Neural progenitor cell (in vitro differentiated cells): ENCODE measurements around the gene CENPM. TPM values are rescaled to one million over a fixed set of nuclear protein-coding genes. Genes with fewer than 3 reads are reported as not detected.

Source experiments
- DNase-seq: peaks from one replicate; pipeline ENCODE4 v3.0.0-alpha.2; 2016; ENCODE audit warnings: low spot score
- H2AFZ ChIP-seq: fragments of 200-600 bp; sonication (generic); replicated peaks from 2 replicates; pipeline ENCODE4 v1.6.1; 2016; ENCODE audit warnings: antibody characterized with exemption
- H3F3A ChIP-seq: fragments of 200-600 bp; sonication (generic); 2 replicates; pipeline ENCODE4 v1.6.1; 2016; ENCODE audit warnings: antibody characterized with exemption, low read depth
- H3K27ac ChIP-seq: fragments of 200-600 bp; sonication (generic); 2 replicates; pipeline ENCODE4 v1.5.1; 2016; ENCODE audit warnings: mild to moderate bottlenecking
- H3K27me3 ChIP-seq: fragments of 200-600 bp; sonication (generic); 2 replicates; pipeline ENCODE4 v1.6.1; 2016; ENCODE audit warnings: mild to moderate bottlenecking, moderate library complexity
- H3K36me3 ChIP-seq: fragments of 200-600 bp; sonication (generic); 2 replicates; pipeline ENCODE4 v1.5.1; 2016
- H3K4me1 ChIP-seq: fragments of 200-600 bp; sonication (generic); 2 replicates; pipeline ENCODE4 v1.6.1; 2016; ENCODE audit warnings: mixed run types
- H3K4me2 ChIP-seq: fragments of 200-600 bp; sonication (generic); 2 replicates; pipeline ENCODE4 v1.6.1; 2016
- H3K4me3 ChIP-seq: fragments of 200-600 bp; sonication (generic); 2 replicates; pipeline ENCODE4 v1.5.1; 2016
- H3K79me2 ChIP-seq: fragments of 200-600 bp; sonication (generic); 2 replicates; pipeline ENCODE4 v1.6.1; 2016; ENCODE audit warnings: low read depth
- H3K9ac ChIP-seq: fragments of 200-600 bp; sonication (generic); 2 replicates; pipeline ENCODE4 v1.6.1; 2016
- H3K9me3 ChIP-seq: fragments of 200-600 bp; sonication (generic); 2 replicates; pipeline ENCODE4 v1.5.1; 2016; ENCODE audit warnings: low read depth
- H4K20me1 ChIP-seq: fragments of 200-600 bp; sonication (generic); 2 replicates; pipeline ENCODE4 v1.6.1; 2016; ENCODE audit warnings: low read depth
- H3K27ac Mint-ChIP-seq: 3 replicates; pipeline ENCODE4 v1.8.0; 2021; ENCODE audit warnings: mixed read lengths
- H3K27me3 Mint-ChIP-seq: 2 replicates; pipeline ENCODE4 v1.8.0; 2022; ENCODE audit warnings: low read depth, mild to moderate bottlenecking, inconsistent platforms, moderate library complexity, mixed read lengths; ENCODE audit not compliant: insufficient read depth
- H3K36me3 Mint-ChIP-seq: 3 replicates; pipeline ENCODE4 v1.8.0; 2021; ENCODE audit warnings: mixed read lengths
- H3K4me1 Mint-ChIP-seq: 3 replicates; pipeline ENCODE4 v1.8.0; 2021; ENCODE audit warnings: mixed read lengths
- H3K4me3 Mint-ChIP-seq: 3 replicates; pipeline ENCODE4 v1.8.0; 2021; ENCODE audit warnings: mild to moderate bottlenecking, moderate library complexity, mixed read lengths
- H3K9me3 Mint-ChIP-seq: 3 replicates; pipeline ENCODE4 v1.8.0; 2020; ENCODE audit warnings: mixed read lengths
- EZH2 ChIP-seq: fragments of 200-600 bp; sonication (generic); IDR thresholded peaks from 2 replicates; pipeline ENCODE4 v1.6.1; 2017; ENCODE audit warnings: antibody characterized with exemption, mild to moderate bottlenecking, moderate library complexity
- EZH2phosphoT487 ChIP-seq: fragments of 200-600 bp; sonication (generic); IDR thresholded peaks from 2 replicates; pipeline ENCODE4 v1.6.1; 2017; ENCODE audit warnings: antibody characterized with exemption
- total RNA-seq: library from RNA; depleted of rRNA; stranded (reverse); fragments of >200 nt; gene quantifications from 2 replicates; pipeline ENCODE4 v1.2.3, GENCODE V29; 2015; ENCODE audit warnings: low replicate concordance
- TF ChIP-seq, protein P1 (sequence below): fragments of 200-600 bp; sonication (generic); IDR thresholded peaks from 2 replicates; pipeline ENCODE4 v1.5.1; 2017; ENCODE audit warnings: antibody characterized with exemption, mild to moderate bottlenecking

CENPM gene
- total RNA-seq, 1 donor from 2014 or later: 20.2 TPM

DNA sequence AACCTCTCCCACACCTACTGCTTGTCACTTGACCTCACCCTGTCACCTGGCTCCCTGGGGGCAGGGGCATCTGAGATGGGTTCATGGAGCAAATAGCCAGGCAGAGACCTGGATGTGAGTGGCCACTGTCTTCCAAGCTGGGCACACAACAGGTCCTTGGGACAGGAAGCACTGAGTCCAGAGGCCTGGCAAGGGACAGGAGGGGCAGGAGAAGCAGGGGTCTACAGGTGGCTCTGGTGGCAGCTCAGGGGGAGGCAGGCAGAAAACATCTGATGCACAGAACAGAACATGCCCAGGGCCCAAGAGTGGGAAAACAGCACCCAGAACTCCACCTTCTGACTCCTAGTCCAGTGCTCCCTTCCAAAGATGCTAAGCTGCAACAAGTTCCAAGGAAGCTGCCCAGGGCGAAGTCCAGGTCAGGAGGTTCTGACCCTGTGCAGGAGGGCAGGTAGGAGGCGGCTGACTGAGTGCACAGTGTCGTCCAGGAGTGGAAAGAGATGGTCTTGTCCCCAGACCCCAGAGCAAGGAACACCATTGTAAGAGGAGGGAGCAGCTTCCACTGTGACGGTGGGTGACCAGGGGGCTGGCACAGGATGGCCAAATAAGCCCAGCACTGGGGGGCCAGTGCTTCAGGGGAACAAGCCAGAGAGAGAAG, 23.9 kb downstream of the CENPM start:
- no peak for DNase-seq
- Histone ChIP-seq H3F3A (peaks cover 27% of the 10 kb centered on the region), H4K20me1 (peaks cover 41% of the 10 kb centered on the region), H3K4me3 (no peak overlapping the region), H3K4me1 (peaks cover 13% of the 10 kb centered on the region), H3K9me3 (no peaks in the 10 kb centered on the region), H3K27ac (no peak overlapping the region), H3K79me2 (no peaks in the 10 kb centered on the region), H3K27me3 (peaks cover 100% of the 10 kb centered on the region), H3K4me2 (no peak overlapping the region), H2AFZ (no peak overlapping the region), H3K36me3 (no peaks in the 10 kb centered on the region), H3K9ac (no peak overlapping the region)
- Mint-ChIP-seq H3K9me3 (no peaks in the 10 kb centered on the region), H3K4me1 (peaks cover 20% of the 10 kb centered on the region), H3K27me3 (peaks cover 31% of the 10 kb centered on the region), H3K36me3 (peaks cover 2% of the 10 kb centered on the region), H3K4me3 (no peak overlapping the region), H3K27ac (no peak overlapping the region)
- TF ChIP-seq EZH2: no peak
- TF ChIP-seq EZH2phosphoT487: no peak
- TF ChIP-seq, protein P1, sequence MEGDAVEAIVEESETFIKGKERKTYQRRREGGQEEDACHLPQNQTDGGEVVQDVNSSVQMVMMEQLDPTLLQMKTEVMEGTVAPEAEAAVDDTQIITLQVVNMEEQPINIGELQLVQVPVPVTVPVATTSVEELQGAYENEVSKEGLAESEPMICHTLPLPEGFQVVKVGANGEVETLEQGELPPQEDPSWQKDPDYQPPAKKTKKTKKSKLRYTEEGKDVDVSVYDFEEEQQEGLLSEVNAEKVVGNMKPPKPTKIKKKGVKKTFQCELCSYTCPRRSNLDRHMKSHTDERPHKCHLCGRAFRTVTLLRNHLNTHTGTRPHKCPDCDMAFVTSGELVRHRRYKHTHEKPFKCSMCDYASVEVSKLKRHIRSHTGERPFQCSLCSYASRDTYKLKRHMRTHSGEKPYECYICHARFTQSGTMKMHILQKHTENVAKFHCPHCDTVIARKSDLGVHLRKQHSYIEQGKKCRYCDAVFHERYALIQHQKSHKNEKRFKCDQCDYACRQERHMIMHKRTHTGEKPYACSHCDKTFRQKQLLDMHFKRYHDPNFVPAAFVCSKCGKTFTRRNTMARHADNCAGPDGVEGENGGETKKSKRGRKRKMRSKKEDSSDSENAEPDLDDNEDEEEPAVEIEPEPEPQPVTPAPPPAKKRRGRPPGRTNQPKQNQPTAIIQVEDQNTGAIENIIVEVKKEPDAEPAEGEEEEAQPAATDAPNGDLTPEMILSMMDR: no peak

DNA sequence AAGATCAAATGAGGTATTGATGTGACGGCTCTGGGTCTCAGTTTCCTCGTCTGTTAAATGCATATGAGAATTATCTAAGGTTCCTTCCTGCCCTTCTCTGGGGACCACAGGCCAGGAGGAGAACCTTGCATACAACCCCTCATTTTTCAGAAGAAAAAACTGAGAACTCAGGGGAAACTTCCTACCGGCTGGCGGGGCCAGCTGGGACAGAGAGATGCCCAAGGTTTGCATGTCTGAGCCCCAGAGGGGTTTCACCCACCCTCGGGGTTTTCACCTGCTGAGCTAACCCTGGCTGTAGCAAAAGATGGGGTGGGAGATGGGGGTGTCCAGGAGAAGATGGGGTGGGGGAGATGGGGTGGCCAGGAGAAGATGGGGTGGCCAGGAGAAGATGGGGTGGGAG, 24.6 kb downstream of the CENPM start:
- Histone ChIP-seq H4K20me1 (peaks cover 48% of the 10 kb centered on the region), H3F3A (peaks cover 21% of the 10 kb centered on the region), H3K9me3 (no peaks in the 10 kb centered on the region), H2AFZ (no peak overlapping the region), H3K4me1 (peaks cover 13% of the 10 kb centered on the region), H3K79me2 (no peaks in the 10 kb centered on the region), H3K9ac (no peak overlapping the region), H3K4me2 (no peak overlapping the region), H3K27ac (no peak overlapping the region), H3K4me3 (no peak overlapping the region), H3K36me3 (no peaks in the 10 kb centered on the region), H3K27me3 (peaks cover 100% of the 10 kb centered on the region)
- DNase-seq: no peak
- Mint-ChIP-seq H3K36me3 (peaks cover 2% of the 10 kb centered on the region), H3K4me3 (no peak overlapping the region), H3K4me1 (peaks cover 18% of the 10 kb centered on the region), H3K9me3 (no peaks in the 10 kb centered on the region), H3K27me3 (peaks cover 32% of the 10 kb centered on the region), H3K27ac (no peak overlapping the region)
- TF ChIP-seq EZH2phosphoT487 (no peak), EZH2 (no peak)

DNA sequence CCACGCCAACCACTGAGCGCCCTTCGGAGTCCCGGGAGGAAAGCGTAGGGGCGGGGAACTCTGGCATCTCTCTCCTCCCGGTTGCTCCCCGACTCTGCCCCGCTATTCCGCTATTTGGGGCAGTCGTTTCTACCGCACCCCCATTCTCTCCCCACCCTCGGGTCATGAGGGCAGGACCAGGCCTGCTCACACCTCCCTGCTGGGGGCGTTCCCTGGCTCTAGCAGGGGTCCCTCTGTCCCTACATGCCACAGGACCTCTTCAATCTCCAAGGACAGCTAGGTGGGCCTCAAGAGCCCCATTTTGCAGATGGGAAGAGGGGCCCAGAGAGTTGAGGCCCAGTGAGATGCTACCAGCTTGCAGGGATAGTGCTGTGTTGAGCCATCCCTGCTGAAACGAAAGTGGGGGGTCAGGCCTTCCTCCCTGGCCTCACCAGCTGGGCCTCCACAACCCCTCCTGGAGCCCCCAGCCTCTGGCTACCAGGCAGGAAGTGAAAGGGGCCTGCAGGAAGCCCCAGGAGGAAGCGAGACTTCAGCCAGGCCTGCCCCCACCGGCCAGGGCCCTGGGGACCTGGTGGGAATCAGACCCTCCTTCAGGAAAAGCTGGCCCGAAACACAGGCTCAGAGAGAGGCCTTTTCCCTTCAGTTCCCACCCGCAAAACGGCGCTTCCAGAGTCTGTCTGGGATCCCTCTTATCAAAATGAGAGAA, 26.5 kb downstream of the CENPM start:
- no peaks in the 10 kb centered on the region for H3K79me2 ChIP-seq
- H3F3A ChIP-seq: peaks cover 19% of the 10 kb centered on the region
- no peak overlapping the region for H3K4me3 ChIP-seq
- TF ChIP-seq, protein P1: no peak
- TF ChIP-seq EZH2 (peak; percentile 13), EZH2phosphoT487 (no peak)
- H3K27ac Mint-ChIP-seq: no peak overlapping the region
- no peak overlapping the region for H2AFZ ChIP-seq
- H3K4me3 Mint-ChIP-seq: no peak overlapping the region
- DNase-seq: no peak
- H3K4me1 ChIP-seq: peaks cover 15% of the 10 kb centered on the region
- H3K9ac ChIP-seq: no peak overlapping the region
- peaks cover 45% of the 10 kb centered on the region for H3K27me3 Mint-ChIP-seq
- H3K4me2 ChIP-seq: peak overlapping the region; percentile 67
- no peaks in the 10 kb centered on the region for H3K36me3 ChIP-seq
- no peaks in the 10 kb centered on the region for H3K9me3 Mint-ChIP-seq
- H3K27ac ChIP-seq: no peak overlapping the region
- peaks cover 2% of the 10 kb centered on the region for H3K36me3 Mint-ChIP-seq
- no peaks in the 10 kb centered on the region for H3K9me3 ChIP-seq
- H4K20me1 ChIP-seq: peaks cover 60% of the 10 kb centered on the region
- peaks cover 100% of the 10 kb centered on the region for H3K27me3 ChIP-seq
- peaks cover 25% of the 10 kb centered on the region for H3K4me1 Mint-ChIP-seq
